H9 (cell line): ENCODE data around the gene MRPS34. TPM values are rescaled to one million over a fixed set of nuclear protein-coding genes. Genes with fewer than 3 reads are reported as not detected.

ENCODE experiments used
- DNase-seq: peaks from one replicate; pipeline ENCODE4 v3.0.0-alpha.2; 2017
- H2AFZ ChIP-seq: one replicate; pipeline ENCODE4 v1.6.1; 2013; ENCODE audit warnings: mild to moderate bottlenecking, low read length, control low read depth, moderate library complexity
- H2AK5ac ChIP-seq: 2 replicates; pipeline ENCODE4 v1.6.1; 2013; ENCODE audit warnings: low read length, control low read depth, mixed read lengths; ENCODE audit not compliant: insufficient read length
- H2BK120ac ChIP-seq: one replicate; pipeline ENCODE4 v1.6.1; 2013; ENCODE audit warnings: low read depth, mild to moderate bottlenecking, low read length, control low read depth, inconsistent platforms; ENCODE audit not compliant: poor library complexity, severe bottlenecking
- H2BK12ac ChIP-seq: 2 replicates; pipeline ENCODE4 v1.6.1; 2013; ENCODE audit warnings: low read length, control low read depth, mixed read lengths, low read depth; ENCODE audit not compliant: insufficient read length
- H2BK15ac ChIP-seq: 2 replicates; pipeline ENCODE4 v1.6.1; 2013; ENCODE audit warnings: low read depth, low read length, control low read depth
- H2BK20ac ChIP-seq: one replicate; pipeline ENCODE4 v1.6.1; 2013; ENCODE audit warnings: low read depth, mild to moderate bottlenecking, low read length, control low read depth, inconsistent platforms; ENCODE audit not compliant: poor library complexity, severe bottlenecking
- H2BK5ac ChIP-seq: 2 replicates; pipeline ENCODE4 v1.6.1; 2013; ENCODE audit warnings: low read length, control low read depth, mixed read lengths; ENCODE audit not compliant: insufficient read length
- H3K14ac ChIP-seq: 2 replicates; pipeline ENCODE4 v1.6.1; 2013; ENCODE audit warnings: low read length, control low read depth; ENCODE audit not compliant: insufficient read depth
- H3K18ac ChIP-seq: 2 replicates; pipeline ENCODE4 v1.6.1; 2013; ENCODE audit warnings: low read depth, mild to moderate bottlenecking, mixed read lengths, low read length, control low read depth; ENCODE audit not compliant: insufficient read length
- H3K23ac ChIP-seq: 2 replicates; pipeline ENCODE4 v1.6.1; 2013; ENCODE audit warnings: low read length, control low read depth, mixed read lengths, low read depth; ENCODE audit not compliant: insufficient read length
- H3K23me2 ChIP-seq: 2 replicates; pipeline ENCODE4 v1.6.1; 2013; ENCODE audit warnings: low read depth, mild to moderate bottlenecking, mixed read lengths, low read length, control low read depth; ENCODE audit not compliant: insufficient read length, poor library complexity, severe bottlenecking
- H3K27ac ChIP-seq: 2 replicates; pipeline ENCODE4 v1.5.1; 2013; ENCODE audit warnings: low read length, control low read depth, mixed read lengths, low read depth; ENCODE audit not compliant: insufficient read length
- H3K27me3 ChIP-seq: 2 replicates; pipeline ENCODE4 v1.6.1; 2013; ENCODE audit warnings: low read length, control low read depth, inconsistent platforms; ENCODE audit not compliant: insufficient read depth
- H3K4ac ChIP-seq: 2 replicates; pipeline ENCODE4 v1.6.1; 2013; ENCODE audit warnings: low read depth, mild to moderate bottlenecking, control low read depth, inconsistent platforms, low read length, moderate library complexity
- H3K4me1 ChIP-seq: 2 replicates; pipeline ENCODE4 v1.6.1; 2013; ENCODE audit warnings: low read length, control low read depth, inconsistent platforms; ENCODE audit not compliant: insufficient read depth
- H3K4me2 ChIP-seq: 2 replicates; pipeline ENCODE4 v1.6.1; 2013; ENCODE audit warnings: low read length, control low read depth, mixed read lengths; ENCODE audit not compliant: insufficient read length, insufficient read depth
- H3K56ac ChIP-seq: 2 replicates; pipeline ENCODE4 v1.6.1; 2013; ENCODE audit warnings: low read depth, mild to moderate bottlenecking, mixed read lengths, low read length, control low read depth; ENCODE audit not compliant: insufficient read length
- H3K79me1 ChIP-seq: 2 replicates; pipeline ENCODE4 v1.6.1; 2013; ENCODE audit warnings: low read depth, mild to moderate bottlenecking, moderate library complexity, low read length, control low read depth, inconsistent platforms; ENCODE audit not compliant: insufficient read depth, poor library complexity, severe bottlenecking
- H3K79me2 ChIP-seq: 2 replicates; pipeline ENCODE4 v1.6.1; 2013; ENCODE audit warnings: low read length, control low read depth, inconsistent platforms; ENCODE audit not compliant: insufficient read depth
- H3K9ac ChIP-seq: 2 replicates; pipeline ENCODE4 v1.6.1; 2013; ENCODE audit warnings: low read length, control low read depth, mixed read lengths; ENCODE audit not compliant: insufficient read length; ENCODE audit errors: extremely low read depth
- H3K9me3 ChIP-seq: one replicate; pipeline ENCODE4 v1.6.1; 2013; ENCODE audit warnings: low read depth, low read length, inconsistent platforms; ENCODE audit not compliant: control insufficient read depth
- H3T11ph ChIP-seq: one replicate; pipeline ENCODE4 v1.6.1; 2013; ENCODE audit warnings: mild to moderate bottlenecking, low read length, control low read depth, inconsistent platforms
- H4K20me1 ChIP-seq: one replicate; pipeline ENCODE4 v1.6.1; 2013; ENCODE audit not compliant: control insufficient read depth, insufficient read length, insufficient read depth
- H4K5ac ChIP-seq: 2 replicates; pipeline ENCODE4 v1.6.1; 2013; ENCODE audit warnings: low read depth, mild to moderate bottlenecking, mixed read lengths, low read length, control low read depth; ENCODE audit not compliant: insufficient read length
- H4K8ac ChIP-seq: replicated peaks from 2 replicates; pipeline ENCODE4 v1.6.1; 2013; ENCODE audit warnings: low read length, control low read depth, mixed read lengths, low read depth; ENCODE audit not compliant: insufficient read length
- H4K91ac ChIP-seq: 2 replicates; pipeline ENCODE4 v1.6.1; 2013; ENCODE audit warnings: low read depth, mild to moderate bottlenecking, moderate library complexity, mixed read lengths, low read length, control low read depth; ENCODE audit not compliant: insufficient read length
- H3K27ac Mint-ChIP-seq, 3 experiments: 2 replicates in 2 of 3; 3 replicates in 1 of 3; pipeline ENCODE4 v1.8.0; 2020 to 2021; ENCODE audit warnings: mixed read lengths in 3 of 3, mild to moderate bottlenecking in 1 of 3, moderate library complexity in 1 of 3
- H3K27me3 Mint-ChIP-seq: 2 replicates; pipeline ENCODE4 v1.8.0; 2021; ENCODE audit warnings: low read depth, mild to moderate bottlenecking, moderate library complexity, mixed read lengths
- H3K36me3 Mint-ChIP-seq, 3 experiments: 2 replicates in 2 of 3; 3 replicates in 1 of 3; pipeline ENCODE4 v1.8.0; 2020 to 2021; ENCODE audit warnings: low read depth in 3 of 3, mixed read lengths in 3 of 3; ENCODE audit not compliant: insufficient read depth in 1 of 3
- H3K4me1 Mint-ChIP-seq, 2 experiments: 2 replicates each; pipeline ENCODE4 v1.8.0; 2020; ENCODE audit warnings: mixed read lengths in 2 of 2
- H3K4me3 Mint-ChIP-seq, 2 experiments: 2 replicates in 1 of 2; 3 replicates in 1 of 2; pipeline ENCODE4 v1.8.0; 2020 to 2021; ENCODE audit warnings: mild to moderate bottlenecking in 2 of 2, mixed read lengths in 2 of 2, moderate library complexity in 1 of 2
- H3K9me3 Mint-ChIP-seq, 2 experiments: 2 replicates in 1 of 2; 3 replicates in 1 of 2; pipeline ENCODE4 v1.8.0; 2020; ENCODE audit warnings: mild to moderate bottlenecking in 2 of 2, mixed read lengths in 2 of 2, moderate library complexity in 1 of 2
- WGBS: extraction: QIAGEN DNeasy Blood & Tissue Kit; methylation state at CpG from one replicate; pipeline ENCODE4 v1.1.7; 2013; ENCODE audit warnings: missing lambda C conversion rate, low lambda C conversion rate, mixed read lengths; ENCODE audit not compliant: insufficient read length; ENCODE audit errors: extremely low coverage; 5-methylcytosine and 5-hydroxymethylcytosine counted together
- microRNA-seq: library from miRNA; unstranded; fragments of <30 nt; microRNA quantifications from one replicate; pipeline ENCODE4, GENCODE V29; 2020; ENCODE audit warnings: borderline microRNAs expressed
- total RNA-seq: library from RNA; stranded (reverse); gene quantifications from 2 replicates; pipeline ENCODE4 v1.2.1, GENCODE V29; 2021
- TF ChIP-seq, protein P1 (sequence below): fragments of 200-600 bp; sonication (generic); conservative IDR thresholded peaks from 3 replicates; pipeline ENCODE4 v1.8.0; 2021; ENCODE audit warnings: antibody characterized with exemption, mild to moderate bottlenecking

MRPS34 gene
- total RNA-seq, 1 experiment from 2014 or later = 205 TPM

DNA sequence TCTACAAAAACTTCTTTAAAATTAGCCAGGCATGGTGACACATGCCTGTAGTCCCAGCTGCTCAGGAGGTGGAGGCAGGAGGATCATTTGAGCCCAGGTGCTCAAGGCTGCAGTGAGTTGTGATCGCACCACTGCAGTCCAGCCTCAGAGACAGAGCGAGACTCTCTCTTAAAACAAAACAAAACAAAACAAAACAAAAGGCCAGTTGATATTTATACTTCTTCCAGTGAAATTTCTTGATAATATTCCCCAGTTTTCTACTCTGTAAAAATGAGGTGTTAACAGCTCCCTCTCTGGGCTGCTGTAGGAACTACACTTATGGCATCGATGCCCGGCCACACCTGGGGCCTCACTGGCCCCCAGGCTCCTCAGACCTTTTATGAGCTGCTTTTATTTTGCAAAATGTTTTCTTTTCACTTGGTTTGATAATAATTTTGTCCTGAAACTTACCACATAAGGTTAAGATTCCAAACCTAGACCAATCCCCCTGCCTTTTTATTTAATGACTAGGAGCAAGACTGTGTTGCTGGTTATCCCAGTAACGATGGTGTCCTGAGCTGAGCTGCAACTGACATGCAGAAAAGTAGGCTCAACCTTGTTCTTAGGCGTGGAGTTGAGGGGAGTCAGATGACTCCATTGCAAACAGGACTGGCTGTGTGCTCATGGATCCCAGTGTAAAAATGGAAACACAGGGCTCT lies 49.3 kb downstream of the MRPS34 start:
- Histone ChIP-seq H3K4me2 (no peak overlapping the region), H3K23me2 (no peaks in the 10 kb centered on the region), H3K18ac (no peak overlapping the region), H3K9ac (no peak overlapping the region), H4K8ac (no peak overlapping the region), H2BK120ac (no peak overlapping the region), H3T11ph (no peak overlapping the region), H3K56ac (no peak overlapping the region), H2AFZ (no peak overlapping the region), H4K20me1 (no peaks in the 10 kb centered on the region), H2AK5ac (no peak overlapping the region), H3K79me1 (no peaks in the 10 kb centered on the region), H2BK15ac (no peak overlapping the region), H3K23ac (no peak overlapping the region), H3K27ac (no peak overlapping the region), H3K9me3 (no peaks in the 10 kb centered on the region), H4K5ac (no peak overlapping the region), H2BK5ac (no peak overlapping the region), H3K27me3 (no peaks in the 10 kb centered on the region), H3K79me2 (no peaks in the 10 kb centered on the region), H3K14ac (no peak overlapping the region), H2BK12ac (no peak overlapping the region), H2BK20ac (no peak overlapping the region), H3K4me1 (no peaks in the 10 kb centered on the region), H4K91ac (no peak overlapping the region), H3K4ac (no peak overlapping the region)
- H3K4me1 Mint-ChIP-seq = peaks cover 0 to 7% of the 10 kb centered on the region in 2 experiments; a peak in 3 of 4 replicates
- DNase-seq = no peak
- WGBS = no CpG with 5 or more reads among the region's 6 CpGs
- H3K27me3 Mint-ChIP-seq = no peaks in the 10 kb centered on the region
- no peaks in the 10 kb centered on the region for H3K9me3 Mint-ChIP-seq
- no peak overlapping the region for H3K4me3 Mint-ChIP-seq
- H3K27ac Mint-ChIP-seq = no peak overlapping the region
- H3K36me3 Mint-ChIP-seq = peaks cover 0 to 14% (median 12%) of the 10 kb centered on the region in 3 experiments; a peak in 5 of 7 replicates
- TF ChIP-seq, protein P1, sequence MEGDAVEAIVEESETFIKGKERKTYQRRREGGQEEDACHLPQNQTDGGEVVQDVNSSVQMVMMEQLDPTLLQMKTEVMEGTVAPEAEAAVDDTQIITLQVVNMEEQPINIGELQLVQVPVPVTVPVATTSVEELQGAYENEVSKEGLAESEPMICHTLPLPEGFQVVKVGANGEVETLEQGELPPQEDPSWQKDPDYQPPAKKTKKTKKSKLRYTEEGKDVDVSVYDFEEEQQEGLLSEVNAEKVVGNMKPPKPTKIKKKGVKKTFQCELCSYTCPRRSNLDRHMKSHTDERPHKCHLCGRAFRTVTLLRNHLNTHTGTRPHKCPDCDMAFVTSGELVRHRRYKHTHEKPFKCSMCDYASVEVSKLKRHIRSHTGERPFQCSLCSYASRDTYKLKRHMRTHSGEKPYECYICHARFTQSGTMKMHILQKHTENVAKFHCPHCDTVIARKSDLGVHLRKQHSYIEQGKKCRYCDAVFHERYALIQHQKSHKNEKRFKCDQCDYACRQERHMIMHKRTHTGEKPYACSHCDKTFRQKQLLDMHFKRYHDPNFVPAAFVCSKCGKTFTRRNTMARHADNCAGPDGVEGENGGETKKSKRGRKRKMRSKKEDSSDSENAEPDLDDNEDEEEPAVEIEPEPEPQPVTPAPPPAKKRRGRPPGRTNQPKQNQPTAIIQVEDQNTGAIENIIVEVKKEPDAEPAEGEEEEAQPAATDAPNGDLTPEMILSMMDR = peak; percentile 87

Small RNA genes within 50 kb of the gene (microRNA-seq; reads per million reads assigned to microRNA genes)
- gene MIR3177 = 0.58 reads per million

Other genes with a start within 250 kb of the MRPS34 start
- not detected in 2 replicates for gene TMEM204, start 239.5 kb downstream of the MRPS34 start, total RNA-seq
- 21.3 and 24.0 TPM in 2 replicates for gene IFT140, start 161.1 kb downstream of the MRPS34 start, total RNA-seq
- 39.2 and 46.2 TPM in 2 replicates for gene CRAMP1, start 160.8 kb downstream of the MRPS34 start, total RNA-seq
- 200 and 206 TPM in 2 replicates for gene JPT2, start 94.9 kb downstream of the MRPS34 start, total RNA-seq
- gene MAPK8IP3, start 66.9 kb downstream of the MRPS34 start, total RNA-seq = 49.4 and 51.3 TPM in 2 replicates
- gene NME3, start 1.6 kb downstream of the MRPS34 start, total RNA-seq = 76.9 and 81.9 TPM in 2 replicates
- 60.4 and 63.6 TPM in 2 replicates for gene EME2, start 324 bp downstream of the MRPS34 start, total RNA-seq
- gene SPSB3, start 9.4 kb upstream of the MRPS34 start, total RNA-seq = 19.9 and 20.0 TPM in 2 replicates
- 67.7 and 69.4 TPM in 2 replicates for gene NUBP2, start 9.8 kb upstream of the MRPS34 start, total RNA-seq
- not detected in 2 replicates for gene IGFALS, start 20.6 kb upstream of the MRPS34 start, total RNA-seq
- 30.0 and 31.0 TPM in 2 replicates for gene HAGH, start 53.7 kb upstream of the MRPS34 start, total RNA-seq
- gene FAHD1, start 54.1 kb upstream of the MRPS34 start, total RNA-seq = 13.2 and 16.2 TPM in 2 replicates
- 1.3 and 1.6 TPM in 2 replicates for gene MEIOB, start 99.0 kb upstream of the MRPS34 start, total RNA-seq
- gene HS3ST6, start 145.3 kb upstream of the MRPS34 start, total RNA-seq = not detected in 2 replicates
- 24.3 and 25.7 TPM in 2 replicates for gene MSRB1, start 170.1 kb upstream of the MRPS34 start, total RNA-seq
- 0.11 and 0.31 TPM in 2 replicates for gene RPL3L, start 181.6 kb upstream of the MRPS34 start, total RNA-seq
- gene NDUFB10, start 186.4 kb upstream of the MRPS34 start, total RNA-seq = 191 and 192 TPM in 2 replicates
- 3,874 and 3,923 TPM in 2 replicates for gene RPS2, start 191.7 kb upstream of the MRPS34 start, total RNA-seq
- 0.28 TPM in 1 of 2 replicates, not detected in the other for gene RNF151, start 193.7 kb upstream of the MRPS34 start, total RNA-seq
- gene TBL3, start 198.9 kb upstream of the MRPS34 start, total RNA-seq = 53.3 and 54.0 TPM in 2 replicates
- 1.3 and 1.7 TPM in 2 replicates for gene NOXO1, start 208.3 kb upstream of the MRPS34 start, total RNA-seq
- 49.1 and 50.4 TPM in 2 replicates for gene GFER, start 211.1 kb upstream of the MRPS34 start, total RNA-seq
- gene SYNGR3, start 216.8 kb upstream of the MRPS34 start, total RNA-seq = 11.9 and 12.1 TPM in 2 replicates
- 64.2 and 70.9 TPM in 2 replicates for gene ZNF598, start 236.7 kb upstream of the MRPS34 start, total RNA-seq
- 7.1 and 10.2 TPM in 2 replicates for gene NPW, start 246.7 kb upstream of the MRPS34 start, total RNA-seq